Effector memory CD4-positive, alpha-beta T cell (primary cell): ENCODE data around the gene FAM221B.

Experiments used
- DNase-seq, 3 donors: peaks; one replicate each; pipeline ENCODE4 v3.0.0-alpha.2; 2020
- H3K27ac ChIP-seq: 2 replicates; pipeline ENCODE4 v1.7.0; 2013; ENCODE audit warnings: mild to moderate bottlenecking, low read length, moderate library complexity; ENCODE audit not compliant: insufficient read depth, poor library complexity, severe bottlenecking
- H3K27me3 ChIP-seq: replicated peaks from 2 replicates; pipeline ENCODE4 v1.7.0; 2013; ENCODE audit warnings: mild to moderate bottlenecking, low read length; ENCODE audit not compliant: insufficient read depth, control insufficient read depth, poor library complexity, severe bottlenecking
- H3K36me3 ChIP-seq: 2 replicates; pipeline ENCODE4 v1.7.0; 2013; ENCODE audit warnings: mild to moderate bottlenecking, low read length, moderate library complexity; ENCODE audit not compliant: control insufficient read depth, insufficient read depth
- H3K4me1 ChIP-seq: 2 replicates; pipeline ENCODE4 v1.7.0; 2013; ENCODE audit warnings: low read length, mild to moderate bottlenecking; ENCODE audit not compliant: control insufficient read depth, insufficient read depth, poor library complexity, severe bottlenecking
- H3K4me3 ChIP-seq: 2 replicates; pipeline ENCODE4 v1.7.0; 2013; ENCODE audit warnings: low read length, low read depth, mild to moderate bottlenecking; ENCODE audit not compliant: insufficient read depth, poor library complexity, severe bottlenecking
- H3K9me3 ChIP-seq: 2 replicates; pipeline ENCODE4 v1.7.0; 2013; ENCODE audit warnings: mild to moderate bottlenecking, low read length, moderate library complexity; ENCODE audit not compliant: control insufficient read depth

Gene FAM221B

GRCh38 chr9:35808433-35808832, 20.1 kb downstream of the FAM221B start:
- no peak for DNase-seq
- Histone ChIP-seq H3K4me1 (peaks cover 12% of the 10 kb centered on the region), H3K4me3 (no peak overlapping the region), H3K9me3 (no peaks in the 10 kb centered on the region), H3K27me3 (no peaks in the 10 kb centered on the region), H3K36me3 (peaks cover 24% of the 10 kb centered on the region), H3K27ac (no peak overlapping the region)

- Histone ChIP-seq H3K27me3 (no peaks in the 10 kb centered on the region), H3K27ac (no peak overlapping the region), H3K36me3 (peaks cover 24% of the 10 kb centered on the region)
Measured at GRCh38 chr9:35806101-35806500, 22.4 kb downstream of the FAM221B start.

GRCh38 chr9:35801328-35802128, 27.0 kb downstream of the FAM221B start:
- H3K4me3 ChIP-seq = no peak overlapping the region
- H3K27me3 ChIP-seq = no peaks in the 10 kb centered on the region
- no peak for DNase-seq
- peaks cover 16% of the 10 kb centered on the region for H3K36me3 ChIP-seq
- no peaks in the 10 kb centered on the region for H3K4me1 ChIP-seq
- H3K27ac ChIP-seq = no peak overlapping the region
- no peaks in the 10 kb centered on the region for H3K9me3 ChIP-seq

More at GRCh38 chr9:35806101-35806500, 22.4 kb downstream of the FAM221B start:
- no peak overlapping the region for H3K4me3 ChIP-seq
- H3K9me3 ChIP-seq = no peaks in the 10 kb centered on the region
- DNase-seq = no peak
- no peaks in the 10 kb centered on the region for H3K4me1 ChIP-seq

- Histone ChIP-seq H3K36me3 (peaks cover 8% of the 10 kb centered on the region), H3K27ac (no peak overlapping the region), H3K27me3 (no peaks in the 10 kb centered on the region), H3K4me3 (no peak overlapping the region), H3K9me3 (no peaks in the 10 kb centered on the region), H3K4me1 (no peaks in the 10 kb centered on the region)
- no peak for DNase-seq
Measured at GRCh38 chr9:35800530-35800929, 28.0 kb downstream of the FAM221B start.

- Histone ChIP-seq H3K27me3 (no peaks in the 10 kb centered on the region), H3K27ac (no peak overlapping the region), H3K4me1 (no peaks in the 10 kb centered on the region), H3K4me3 (no peak overlapping the region), H3K9me3 (no peaks in the 10 kb centered on the region), H3K36me3 (no peaks in the 10 kb centered on the region)
- no peak for DNase-seq
Measured at GRCh38 chr9:35798658-35799374, 29.7 kb downstream of the FAM221B start.

GRCh38 chr9:35797311-35798109, 31.0 kb downstream of the FAM221B start:
- Histone ChIP-seq H3K4me1 (no peaks in the 10 kb centered on the region), H3K4me3 (no peak overlapping the region), H3K9me3 (no peaks in the 10 kb centered on the region), H3K27ac (no peak overlapping the region), H3K27me3 (no peaks in the 10 kb centered on the region), H3K36me3 (peaks cover 6% of the 10 kb centered on the region)
- no peak for DNase-seq

GRCh38 chr9:35795695-35796094, 32.8 kb downstream of the FAM221B start:
- Histone ChIP-seq H3K9me3 (no peaks in the 10 kb centered on the region), H3K4me3 (no peak overlapping the region), H3K27me3 (no peaks in the 10 kb centered on the region), H3K27ac (no peak overlapping the region), H3K4me1 (no peaks in the 10 kb centered on the region), H3K36me3 (peaks cover 6% of the 10 kb centered on the region)
- no peak for DNase-seq

GRCh38 chr9:35793461-35793860, 35.1 kb downstream of the FAM221B start:
- H3K27ac ChIP-seq = no peak overlapping the region
- H3K4me1 ChIP-seq = no peaks in the 10 kb centered on the region
- no peaks in the 10 kb centered on the region for H3K27me3 ChIP-seq
- no peak overlapping the region for H3K4me3 ChIP-seq
- no peak for DNase-seq
- peaks cover 6% of the 10 kb centered on the region for H3K36me3 ChIP-seq
- no peaks in the 10 kb centered on the region for H3K9me3 ChIP-seq

GRCh38 chr9:35792826-35793225, 35.7 kb downstream of the FAM221B start:
- Histone ChIP-seq H3K36me3 (peaks cover 6% of the 10 kb centered on the region), H3K9me3 (no peaks in the 10 kb centered on the region), H3K27ac (no peak overlapping the region), H3K4me3 (no peak overlapping the region), H3K27me3 (no peaks in the 10 kb centered on the region), H3K4me1 (no peaks in the 10 kb centered on the region)
- no peak for DNase-seq
